Brain microvascular endothelial cell (primary cell): Measurements from ENCODE around the gene FNBP1.
A peak's percentile ranks its signal among the peaks of the same experiment; 100 is the strongest.

Experiments used
- DNase-seq: peaks from one replicate; pipeline ENCODE4 v3.0.0-alpha.2; 2020
- H3K27ac ChIP-seq: fragments of 250-450 bp; sonication (Bioruptor Pico); 2 replicates; pipeline ENCODE4 v1.5.1; 2020; ENCODE audit warnings: mild to moderate bottlenecking, moderate library complexity
- H3K27me3 ChIP-seq: fragments of 250-450 bp; sonication (Bioruptor Pico); replicated peaks from 2 replicates; pipeline ENCODE4 v1.5.1; 2020; ENCODE audit warnings: mild to moderate bottlenecking
- H3K36me3 ChIP-seq: fragments of 250-450 bp; sonication (Bioruptor Pico); replicated peaks from 2 replicates; pipeline ENCODE4 v1.5.1; 2020; ENCODE audit warnings: mild to moderate bottlenecking
- H3K4me3 ChIP-seq: 2 replicates; pipeline ENCODE4 v1.5.1; 2011; ENCODE audit warnings: low read depth, mild to moderate bottlenecking, control low read depth, low read length, moderate library complexity
- in situ Hi-C: cut with HindIII; loops from 2 replicates; pipeline ENCODE4 v1.10.0; 2017; ENCODE audit warnings: low sequenced_read_pairs, low pct_ligation_motif_present
- TF ChIP-seq, protein P1 (sequence below): IDR thresholded peaks from 2 replicates; pipeline ENCODE4 v1.5.1; 2011; ENCODE audit warnings: low read depth, mild to moderate bottlenecking, moderate library complexity, low read length, control low read depth, inconsistent platforms; ENCODE audit errors: missing control alignments

FNBP1 gene

DNA sequence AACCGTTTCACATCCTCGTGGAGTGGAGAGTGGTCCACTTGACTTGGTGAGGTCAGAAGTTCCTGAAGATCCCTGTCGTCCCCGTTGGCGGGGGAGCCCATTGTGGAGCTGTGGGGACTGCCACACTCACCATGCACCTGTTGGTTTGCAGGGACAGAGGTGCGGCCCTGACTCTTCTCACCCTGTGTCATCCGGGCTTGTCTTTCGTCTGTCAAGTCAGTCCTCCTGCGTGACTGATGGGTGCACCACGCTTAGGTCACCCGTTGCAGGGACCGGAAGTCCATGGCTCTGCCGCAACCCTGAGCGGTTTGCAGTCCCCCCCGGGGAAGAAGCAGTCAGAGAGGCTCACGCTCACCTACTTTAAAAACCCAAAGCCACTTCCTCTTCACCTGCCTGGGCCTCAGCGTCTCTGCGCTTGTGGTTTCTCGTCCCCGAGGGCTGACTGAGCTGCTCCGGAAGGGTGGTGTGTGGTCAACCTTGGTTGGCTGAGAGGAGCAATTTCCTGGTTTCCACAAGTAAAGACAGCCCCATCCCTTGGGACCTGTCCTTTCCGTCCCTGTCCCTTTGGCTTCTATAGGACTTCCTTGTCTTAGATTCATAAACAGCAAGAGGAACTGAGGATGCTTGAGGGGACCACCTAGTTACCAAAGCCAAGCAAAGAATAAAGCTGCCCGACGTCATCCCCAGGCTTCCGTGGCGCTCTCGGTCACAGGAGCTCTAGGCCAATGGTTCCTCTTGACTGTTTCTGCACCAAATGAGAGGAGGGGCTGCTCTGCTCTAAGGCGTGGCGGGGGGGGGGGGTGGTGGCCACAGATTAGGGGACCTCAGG, 154.5 kb downstream of the FNBP1 start:
- DNase-seq = no peak
- Histone ChIP-seq H3K4me3 (no peak overlapping the region), H3K36me3 (peaks cover 5% of the 10 kb centered on the region), H3K27me3 (no peaks in the 10 kb centered on the region), H3K27ac (no peak overlapping the region)
- TF ChIP-seq, protein P1, sequence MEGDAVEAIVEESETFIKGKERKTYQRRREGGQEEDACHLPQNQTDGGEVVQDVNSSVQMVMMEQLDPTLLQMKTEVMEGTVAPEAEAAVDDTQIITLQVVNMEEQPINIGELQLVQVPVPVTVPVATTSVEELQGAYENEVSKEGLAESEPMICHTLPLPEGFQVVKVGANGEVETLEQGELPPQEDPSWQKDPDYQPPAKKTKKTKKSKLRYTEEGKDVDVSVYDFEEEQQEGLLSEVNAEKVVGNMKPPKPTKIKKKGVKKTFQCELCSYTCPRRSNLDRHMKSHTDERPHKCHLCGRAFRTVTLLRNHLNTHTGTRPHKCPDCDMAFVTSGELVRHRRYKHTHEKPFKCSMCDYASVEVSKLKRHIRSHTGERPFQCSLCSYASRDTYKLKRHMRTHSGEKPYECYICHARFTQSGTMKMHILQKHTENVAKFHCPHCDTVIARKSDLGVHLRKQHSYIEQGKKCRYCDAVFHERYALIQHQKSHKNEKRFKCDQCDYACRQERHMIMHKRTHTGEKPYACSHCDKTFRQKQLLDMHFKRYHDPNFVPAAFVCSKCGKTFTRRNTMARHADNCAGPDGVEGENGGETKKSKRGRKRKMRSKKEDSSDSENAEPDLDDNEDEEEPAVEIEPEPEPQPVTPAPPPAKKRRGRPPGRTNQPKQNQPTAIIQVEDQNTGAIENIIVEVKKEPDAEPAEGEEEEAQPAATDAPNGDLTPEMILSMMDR = no peak
- in situ Hi-C loops = no loop called here

DNA sequence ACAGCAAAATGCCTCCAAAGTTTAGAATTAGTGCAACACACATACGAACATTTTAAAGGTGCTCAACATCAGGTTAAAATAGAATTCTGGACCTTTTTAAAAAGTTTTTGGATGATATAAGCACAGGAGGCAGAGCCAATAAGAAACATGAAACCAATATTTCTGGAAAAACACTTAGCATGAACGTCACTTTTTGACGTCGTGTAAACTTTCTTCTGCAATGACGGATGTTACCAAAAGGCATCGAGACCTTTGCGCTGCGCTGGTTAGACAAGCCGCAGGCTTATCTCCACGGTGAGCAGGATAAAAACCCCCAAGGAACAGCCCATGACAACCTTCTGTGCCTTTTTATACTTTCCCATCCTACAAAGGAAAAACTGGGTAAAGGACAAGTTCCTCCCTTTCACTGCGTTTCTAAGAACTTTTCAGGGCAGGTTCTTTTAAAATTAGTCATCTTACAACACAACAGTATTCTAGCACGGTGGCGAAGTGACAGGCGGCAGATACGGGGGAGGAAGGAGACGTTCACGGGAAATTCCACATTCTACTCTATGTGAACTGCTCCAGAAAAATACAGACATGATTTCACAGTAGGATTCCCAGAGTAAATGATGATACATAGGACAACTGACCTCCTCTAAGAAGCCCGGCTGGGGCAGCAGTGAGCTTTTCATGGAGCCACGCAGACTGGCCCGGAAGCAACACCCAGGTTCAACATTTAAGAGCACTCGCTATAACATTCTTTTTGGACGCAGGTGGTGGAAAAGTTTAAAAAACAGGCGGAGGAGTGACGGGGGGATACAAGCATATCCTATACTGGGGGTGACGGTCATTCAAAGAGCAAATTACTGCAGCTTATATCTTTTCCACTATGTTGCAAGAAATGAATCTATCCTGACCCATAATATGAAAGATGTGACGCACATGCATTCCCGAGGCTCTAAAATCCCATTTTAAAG, 155.4 kb downstream of the FNBP1 start:
- in situ Hi-C loops = no loop called here
- no peak overlapping the region for H3K4me3 ChIP-seq
- H3K27ac ChIP-seq = peak overlapping the region; percentile 57

DNA sequence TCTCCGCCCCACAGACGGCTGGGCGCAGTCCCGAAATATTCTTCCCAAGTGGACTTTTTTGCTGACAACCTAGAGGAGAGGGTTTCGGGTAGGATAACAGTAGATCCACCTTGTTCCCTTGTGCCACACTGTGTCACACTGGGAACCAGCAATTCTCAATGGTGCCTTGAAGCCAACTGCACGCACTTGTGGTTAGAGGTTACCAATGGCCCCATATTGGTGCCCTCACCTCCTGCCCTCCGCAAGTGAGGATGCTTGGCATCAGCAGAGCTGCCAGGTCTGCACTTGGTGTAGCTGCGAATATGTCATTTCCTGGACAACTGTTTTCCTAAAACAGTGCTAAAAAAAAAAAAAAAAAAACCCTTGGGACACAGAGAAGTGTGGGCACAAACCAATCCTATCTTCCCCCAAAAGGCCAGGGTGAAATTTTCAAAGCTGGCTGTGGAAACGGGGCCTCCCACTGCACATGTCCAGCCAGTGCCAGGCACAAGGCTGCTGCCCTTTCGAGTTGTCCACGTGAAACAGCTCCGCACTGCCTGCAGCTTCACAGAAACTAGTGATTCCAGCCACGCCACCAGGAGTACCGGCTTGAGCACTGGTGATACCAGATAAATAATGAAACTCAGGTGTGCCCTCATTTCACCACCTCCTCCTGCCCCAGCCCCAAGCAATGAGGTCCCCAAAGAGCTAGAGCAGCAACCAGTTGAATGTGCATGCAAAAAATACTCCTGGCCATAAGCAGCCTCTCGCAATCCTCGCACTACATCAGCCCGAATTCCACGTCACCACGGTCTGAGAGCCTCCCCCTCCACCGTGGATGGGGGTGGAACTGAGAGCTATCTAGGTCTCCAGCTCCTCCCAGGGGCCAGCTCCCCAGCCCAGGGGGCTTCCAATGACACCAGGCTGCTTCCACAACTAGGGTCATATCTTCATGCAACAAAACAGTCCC, 156.5 kb downstream of the FNBP1 start:
- peaks cover 8% of the 10 kb centered on the region for H3K36me3 ChIP-seq
- in situ Hi-C loops = no loop called here
- H3K4me3 ChIP-seq = no peak overlapping the region
- H3K27me3 ChIP-seq = no peaks in the 10 kb centered on the region
- H3K27ac ChIP-seq = no peak overlapping the region
- TF ChIP-seq, protein P1 = no peak
- no peak for DNase-seq

More for the DNA sequence above, 155.4 kb downstream of the FNBP1 start:
- TF ChIP-seq, protein P1 = peak; percentile 66
- Histone ChIP-seq H3K36me3 (peaks cover 5% of the 10 kb centered on the region), H3K27me3 (no peaks in the 10 kb centered on the region)
- DNase-seq = peak; percentile 73

- Histone ChIP-seq H3K27ac (peak overlapping the region; percentile 7), H3K4me3 (peak overlapping the region; percentile 31), H3K36me3 (peaks cover 8% of the 10 kb centered on the region), H3K27me3 (no peaks in the 10 kb centered on the region)
- TF ChIP-seq, protein P1 = peak; percentile 89
- in situ Hi-C loops = no loop called here
- peak; percentile 86 for DNase-seq
These were observed 157.3 kb downstream of the FNBP1 start for GRCh38 chr9:129885670-129886106.

DNA sequence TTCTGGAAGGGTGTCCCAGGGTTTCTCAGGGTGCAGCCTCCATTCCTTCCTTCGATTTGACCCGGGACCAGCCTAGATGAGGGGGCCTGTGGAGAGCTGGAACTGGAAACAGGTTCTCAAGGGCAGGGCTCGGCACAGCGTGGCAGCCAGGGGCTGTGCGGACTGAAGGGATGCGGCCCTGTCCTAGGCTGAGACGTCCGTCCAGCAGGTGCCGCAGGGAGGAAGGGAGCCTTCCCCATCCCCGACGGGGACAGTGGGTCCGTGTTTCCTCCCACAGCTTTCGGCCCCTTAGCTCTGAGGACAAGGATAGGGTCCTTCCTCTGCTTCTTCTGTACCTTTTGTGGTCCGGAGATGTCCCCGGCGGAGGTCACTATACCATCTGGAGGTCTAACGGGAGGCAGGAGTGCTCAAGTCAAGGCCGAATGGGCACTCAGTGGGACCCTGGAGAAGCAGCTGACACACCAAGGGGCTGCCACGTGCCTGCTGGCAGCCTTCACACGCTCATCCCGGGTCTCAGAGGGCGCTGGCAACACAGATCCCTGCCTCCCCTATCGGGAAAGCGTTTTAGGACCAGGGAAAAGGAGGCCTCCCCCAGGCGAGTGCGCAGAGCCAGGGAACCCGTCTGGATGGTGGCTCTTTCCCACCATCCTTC, 157.8 kb downstream of the FNBP1 start:
- peak overlapping the region; percentile 7 for H3K27ac ChIP-seq
- DNase-seq = no peak

More for the DNA sequence above, 157.8 kb downstream of the FNBP1 start:
- TF ChIP-seq, protein P1 = peak; percentile 33
- in situ Hi-C loops = no loop called here
- Histone ChIP-seq H3K4me3 (peak overlapping the region; percentile 31), H3K36me3 (peaks cover 13% of the 10 kb centered on the region), H3K27me3 (no peaks in the 10 kb centered on the region)
